HEK293 (cell line): ENCODE data around the gene INSL3.

Experiments used
- CTCF ChIA-PET: fragments of 350-600 bp; formaldehyde crosslinking; extraction: SDS; loops from one replicate; lab custom pipeline; 2021; ENCODE audit warnings: antibody characterized with exemption; lab: Yijun Ruan, JAX
- POLR2A ChIA-PET: fragments of 300-600 bp; formaldehyde crosslinking; extraction: SDS; loops from one replicate; lab custom pipeline; 2020; ENCODE audit warnings: antibody characterized with exemption, inconsistent platforms; lab: Yijun Ruan, JAX
- H3K27ac ChIP-seq: fragments of 200-500 bp; sonication (Bioruptor generic); 2 replicates; pipeline ENCODE4 v1.5.1; 2014; ENCODE audit warnings: low read depth, low read length, control low read depth, inconsistent platforms; ENCODE audit errors: extremely low read depth
- H3K36me3 ChIP-seq, 2 experiments: fragments of 200-500 bp in 1 of 2; sonication (Bioruptor generic) in 1 of 2; 1 replicate in 1 of 2; 2 replicates in 1 of 2; pipeline ENCODE4 v1.5.1; 2014 to 2017; ENCODE audit warnings: inconsistent platforms in 2 of 2, low read length in 2 of 2; ENCODE audit not compliant: control insufficient read depth in 2 of 2, insufficient read depth in 1 of 2
- H3K4me1 ChIP-seq: fragments of 200-500 bp; sonication (Bioruptor generic); 2 replicates; pipeline ENCODE4 v1.5.1; 2014; ENCODE audit warnings: mild to moderate bottlenecking, low read length, inconsistent platforms; ENCODE audit not compliant: control insufficient read depth, insufficient read depth
- H3K4me3 ChIP-seq: 2 replicates; pipeline ENCODE4 v1.5.1; 2011; ENCODE audit warnings: low read depth, mild to moderate bottlenecking, control low read depth, low read length, moderate library complexity
- H3K9me3 ChIP-seq: fragments of 200-500 bp; sonication (Bioruptor generic); 2 replicates; pipeline ENCODE4 v1.5.1; 2014; ENCODE audit warnings: low read depth, low read length, inconsistent platforms; ENCODE audit not compliant: control insufficient read depth, insufficient read depth
- ELK4 ChIP-seq: IDR thresholded peaks from 2 replicates; pipeline ENCODE4 v1.6.1; 2011; ENCODE audit warnings: mild to moderate bottlenecking, low read depth, low read length, borderline replicate concordance
- KLF7 ChIP-seq: fragments of 450-650 bp; formaldehyde crosslinking; IDR thresholded peaks from 2 replicates; pipeline ENCODE4 v1.5.1; 2016; ENCODE audit warnings: missing biosample characterization, missing genetic modification characterization, borderline replicate concordance
- MYNN ChIP-seq: fragments of 450-650 bp; formaldehyde crosslinking; IDR thresholded peaks from 2 replicates; pipeline ENCODE4 v1.5.1; 2016; ENCODE audit warnings: missing biosample characterization, missing genetic modification characterization, borderline replicate concordance
- PRDM4 ChIP-seq: fragments of 450-650 bp; formaldehyde crosslinking; IDR thresholded peaks from 2 replicates; pipeline ENCODE4 v1.5.1; 2017; ENCODE audit warnings: missing biosample characterization, missing genetic modification characterization
- PRDM6 ChIP-seq: fragments of 450-650 bp; formaldehyde crosslinking; IDR thresholded peaks from 2 replicates; pipeline ENCODE4 v1.5.1; 2017; ENCODE audit warnings: missing biosample characterization, missing genetic modification characterization
- SP2 ChIP-seq: fragments of 450-650 bp; formaldehyde crosslinking; IDR thresholded peaks from 2 replicates; pipeline ENCODE4 v1.5.1; 2016; ENCODE audit warnings: missing biosample characterization, missing genetic modification characterization
- TRIM28 ChIP-seq: IDR thresholded peaks from 2 replicates; pipeline ENCODE4 v1.6.1; 2011; ENCODE audit warnings: low read length, control low read depth, borderline replicate concordance
- ZBTB48 ChIP-seq: fragments of 450-650 bp; formaldehyde crosslinking; IDR thresholded peaks from 2 replicates; pipeline ENCODE4 v1.5.1; 2016; ENCODE audit warnings: missing biosample characterization, missing genetic modification characterization
- ZFP41 ChIP-seq: fragments of 450-650 bp; formaldehyde crosslinking; IDR thresholded peaks from 2 replicates; pipeline ENCODE4 v1.5.1; 2016; ENCODE audit warnings: missing biosample characterization, missing genetic modification characterization, borderline replicate concordance
- ZIC2 ChIP-seq: fragments of 450-650 bp; formaldehyde crosslinking; IDR thresholded peaks from 2 replicates; pipeline ENCODE4 v1.5.1; 2016; ENCODE audit warnings: missing biosample characterization, missing genetic modification characterization
- ZNF146 ChIP-seq: fragments of 450-650 bp; formaldehyde crosslinking; IDR thresholded peaks from 2 replicates; pipeline ENCODE4 v1.5.1; 2016; ENCODE audit warnings: missing biosample characterization, missing genetic modification characterization
- ZNF175 ChIP-seq: fragments of 450-650 bp; formaldehyde crosslinking; IDR thresholded peaks from 2 replicates; pipeline ENCODE4 v1.5.1; 2016; ENCODE audit warnings: missing biosample characterization, missing genetic modification characterization
- ZNF18 ChIP-seq: fragments of 450-650 bp; formaldehyde crosslinking; IDR thresholded peaks from 2 replicates; pipeline ENCODE4 v1.5.1; 2016; ENCODE audit warnings: missing biosample characterization, missing genetic modification characterization
- ZNF23 ChIP-seq: fragments of 450-650 bp; formaldehyde crosslinking; IDR thresholded peaks from 2 replicates; pipeline ENCODE4 v1.5.1; 2016; ENCODE audit warnings: missing biosample characterization, missing genetic modification characterization, borderline replicate concordance
- ZNF324 ChIP-seq: fragments of 450-650 bp; formaldehyde crosslinking; IDR thresholded peaks from 2 replicates; pipeline ENCODE4 v1.5.1; 2016; ENCODE audit warnings: missing biosample characterization, missing genetic modification characterization
- ZNF366 ChIP-seq: fragments of 450-650 bp; formaldehyde crosslinking; conservative IDR thresholded peaks from 2 replicates; pipeline ENCODE4 v1.5.1; 2016; ENCODE audit warnings: missing biosample characterization, missing genetic modification characterization
- ZNF513 ChIP-seq: fragments of 450-650 bp; IDR thresholded peaks from 2 replicates; pipeline ENCODE4 v1.5.1; 2018; ENCODE audit warnings: missing biosample characterization, missing genetic modification characterization
- ZNF529 ChIP-seq: fragments of 450-650 bp; formaldehyde crosslinking; IDR thresholded peaks from 2 replicates; pipeline ENCODE4 v1.5.1; 2017; ENCODE audit warnings: missing genetic modification characterization, missing biosample characterization; ENCODE audit not compliant: insufficient replicate concordance
- ZNF530 ChIP-seq: fragments of 450-650 bp; formaldehyde crosslinking; IDR thresholded peaks from 2 replicates; pipeline ENCODE4 v1.5.1; 2016; ENCODE audit warnings: low read depth, missing biosample characterization, missing genetic modification characterization
- ZNF624 ChIP-seq: fragments of 450-650 bp; formaldehyde crosslinking; IDR thresholded peaks from 2 replicates; pipeline ENCODE4 v1.5.1; 2017; ENCODE audit warnings: missing biosample characterization, missing genetic modification characterization
- ZNF626 ChIP-seq: fragments of 450-650 bp; sonication (Bioruptor Pico); formaldehyde crosslinking; IDR thresholded peaks from 2 replicates; pipeline ENCODE4 v1.5.1; 2018; ENCODE audit warnings: missing biosample characterization, missing genetic modification characterization, inconsistent platforms
- ZNF639 ChIP-seq: fragments of 450-650 bp; formaldehyde crosslinking; IDR thresholded peaks from 2 replicates; pipeline ENCODE4 v1.5.1; 2016; ENCODE audit warnings: missing biosample characterization, missing genetic modification characterization
- ZNF707 ChIP-seq: fragments of 450-650 bp; formaldehyde crosslinking; IDR thresholded peaks from 2 replicates; pipeline ENCODE4 v1.5.1; 2016; ENCODE audit warnings: missing biosample characterization, missing genetic modification characterization
- ZNF776 ChIP-seq: fragments of 450-650 bp; formaldehyde crosslinking; IDR thresholded peaks from 2 replicates; pipeline ENCODE4 v1.5.0; 2017; ENCODE audit warnings: missing biosample characterization, missing genetic modification characterization, borderline replicate concordance
- ZNF843 ChIP-seq: fragments of 450-650 bp; formaldehyde crosslinking; IDR thresholded peaks from 2 replicates; pipeline ENCODE4 v1.5.1; 2016; ENCODE audit warnings: missing biosample characterization, missing genetic modification characterization

The INSL3 gene

GRCh38 chr19:17794731-17795494 lies 26.4 kb downstream of the INSL3 start, which contains the start of gene B3GNT3 (continued):
- no peak for TF ChIP-seq PRDM6 (tag by site-specific recombination)
- TF ChIP-seq ZFP41 (tag by site-specific recombination): no peak
- peak; percentile 69 for TF ChIP-seq ZNF366 (tag by site-specific recombination)
- TF ChIP-seq ZNF18 (tag by site-specific recombination): no peak
- TF ChIP-seq ZNF624 (tag by site-specific recombination): no peak
- no peak for TF ChIP-seq ZNF776 (tag by site-specific recombination)

- Histone ChIP-seq H3K4me1 (peaks cover 4% of the 10 kb centered on the region; the same call in 1 of the 2 replicates), H3K9me3 (no peaks in the 10 kb centered on the region), H3K4me3 (no peak overlapping the region), H3K27ac (no peak overlapping the region), H3K36me3 (no peaks in the 10 kb centered on the region)
- CTCF ChIA-PET: interaction anchor here (1.1 to 2.4 kb wide), 2 partner anchors 11 to 65 kb away, joined by 4 to 5 read pairs; partner anchors contain the start of gene RPL18A
- TF ChIP-seq ZNF626 (tag by site-specific recombination): no peak
- TF ChIP-seq ZNF175 (tag by site-specific recombination): no peak
- TF ChIP-seq ZNF529 (tag by site-specific recombination): no peak
- no peak for TF ChIP-seq KLF7 (tag by site-specific recombination)
- TF ChIP-seq MYNN (tag by site-specific recombination): no peak
- no peak for TF ChIP-seq ZBTB48
- TF ChIP-seq TRIM28: no peak
- no peak for TF ChIP-seq ZNF843 (tag by site-specific recombination)
- TF ChIP-seq ZNF530 (tag by site-specific recombination): no peak
- no peak for TF ChIP-seq ZNF146
- TF ChIP-seq PRDM4: no peak
- TF ChIP-seq ELK4: no peak
- TF ChIP-seq ZNF639 (tag by site-specific recombination): no peak
- TF ChIP-seq ZNF23 (tag by site-specific recombination): no peak
- TF ChIP-seq ZNF707 (tag by site-specific recombination): no peak
- no peak for TF ChIP-seq ZNF513
- TF ChIP-seq ZIC2: no peak
- TF ChIP-seq ZNF324 (tag by site-specific recombination): no peak
- no peak for TF ChIP-seq SP2 (tag by site-specific recombination)
- POLR2A ChIA-PET: interaction anchor here (1.0 to 1.8 kb wide), 3 partner anchors 36 to 76 kb away, joined by 5 to 6 read pairs (median 6); partner anchors contain the start of genes MAP1S and RPL18A
Measured at GRCh38 chr19:17794412-17794730, 26.9 kb downstream of the INSL3 start.
